SIG-M5 treated with dmso at 0.1 percent for 504 hours (cell line): Measurements from ENCODE around the gene PPP2R3B.
"Not testable (repeated sequence)": the region's sequence is repeated elsewhere in the genome, so short reads cannot be mapped to it uniquely, and the experiment has no call there.

Source experiments
- DNase-seq: peaks from one replicate; lab custom pipeline; 2025; ENCODE audit not compliant: unreplicated experiment; lab: John Stamatoyannopoulos, UW

PPP2R3B gene

GRCh38 chrX:405149-405548, 18.4 kb upstream of the PPP2R3B start:
- DNase-seq, result no peak

GRCh38 chrX:404656-405055, 17.9 kb upstream of the PPP2R3B start:
- no peak for DNase-seq

GRCh38 chrX:402857-403256, 16.1 kb upstream of the PPP2R3B start:
- DNase-seq, result no peak

- DNase-seq, result no peak
These were observed 13.6 kb upstream of the PPP2R3B start for GRCh38 chrX:400258-400657.

- DNase-seq, result no peak
These were observed 10.9 kb upstream of the PPP2R3B start for GRCh38 chrX:397575-397974.

- DNase-seq, result no peak
These were observed 8.1 kb upstream of the PPP2R3B start for GRCh38 chrX:394830-395229.

GRCh38 chrX:392575-392846, 5.8 kb upstream of the PPP2R3B start:
- DNase-seq, result no peak

- DNase-seq, result no peak
These were observed 5.2 kb upstream of the PPP2R3B start for GRCh38 chrX:391717-392574.

- no peak for DNase-seq
These were observed 3.8 kb upstream of the PPP2R3B start for GRCh38 chrX:390459-390858.

- no peak for DNase-seq
These were observed 2.3 kb upstream of the PPP2R3B start for GRCh38 chrX:389021-389441.

- DNase-seq, result no peak
These were observed 1.0 kb upstream of the PPP2R3B start for GRCh38 chrX:387729-388128.

GRCh38 chrX:386239-386767, 404 bp downstream of the PPP2R3B start:
- DNase-seq, result no peak

GRCh38 chrX:385736-386135, 971 bp downstream of the PPP2R3B start:
- DNase-seq, result not testable (repeated sequence)

GRCh38 chrX:384861-385260, 1.8 kb downstream of the PPP2R3B start:
- DNase-seq, result no peak

GRCh38 chrX:378443-378842, 8.3 kb downstream of the PPP2R3B start:
- no peak for DNase-seq

GRCh38 chrX:376206-376605, 10.5 kb downstream of the PPP2R3B start:
- DNase-seq, result not testable (repeated sequence)

GRCh38 chrX:375181-376036, 11.3 kb downstream of the PPP2R3B start:
- no peak for DNase-seq

- no peak for DNase-seq
These were observed 12.1 kb downstream of the PPP2R3B start for GRCh38 chrX:374596-374995.

- DNase-seq, result no peak
These were observed 12.9 kb downstream of the PPP2R3B start for GRCh38 chrX:373641-374471.

- no peak for DNase-seq
These were observed 13.7 kb downstream of the PPP2R3B start for GRCh38 chrX:372856-373640.
